Measurements from ENCODE around the gene SEPTIN2. TPM values are rescaled to one million over a fixed set of nuclear protein-coding genes. Genes with fewer than 3 reads are reported as not detected.

Gene SEPTIN2
- total RNA-seq, 4 donors from 2014 or later: 311 to 585 (median 373) TPM

DNA sequence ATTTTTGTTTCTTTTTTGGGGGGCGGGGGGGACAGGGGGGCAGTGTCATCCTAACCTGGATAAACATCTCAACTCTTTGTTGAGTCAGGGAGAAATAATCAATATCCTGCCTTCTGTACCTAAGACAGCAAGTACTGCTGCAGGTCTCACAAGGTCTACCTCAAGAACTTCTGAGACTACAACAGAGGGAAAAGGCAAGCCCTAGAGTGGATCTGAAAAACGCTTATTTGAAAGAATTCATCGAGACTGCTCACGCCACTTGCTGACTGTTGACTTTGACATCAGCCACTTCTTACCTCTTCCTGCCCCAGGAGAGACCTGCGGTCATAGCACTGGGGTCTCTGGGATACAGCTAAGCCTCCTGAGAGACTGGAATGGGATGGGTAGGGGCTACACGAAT lies 8.7 kb upstream of the SEPTIN2 start:
- TF ChIP-seq EP300 (IDR thresholded peaks at IDR 0.05) (no peak), POLR2A (IDR thresholded peaks at IDR 0.05) (no peak)
- TF ChIP-seq, protein P1, sequence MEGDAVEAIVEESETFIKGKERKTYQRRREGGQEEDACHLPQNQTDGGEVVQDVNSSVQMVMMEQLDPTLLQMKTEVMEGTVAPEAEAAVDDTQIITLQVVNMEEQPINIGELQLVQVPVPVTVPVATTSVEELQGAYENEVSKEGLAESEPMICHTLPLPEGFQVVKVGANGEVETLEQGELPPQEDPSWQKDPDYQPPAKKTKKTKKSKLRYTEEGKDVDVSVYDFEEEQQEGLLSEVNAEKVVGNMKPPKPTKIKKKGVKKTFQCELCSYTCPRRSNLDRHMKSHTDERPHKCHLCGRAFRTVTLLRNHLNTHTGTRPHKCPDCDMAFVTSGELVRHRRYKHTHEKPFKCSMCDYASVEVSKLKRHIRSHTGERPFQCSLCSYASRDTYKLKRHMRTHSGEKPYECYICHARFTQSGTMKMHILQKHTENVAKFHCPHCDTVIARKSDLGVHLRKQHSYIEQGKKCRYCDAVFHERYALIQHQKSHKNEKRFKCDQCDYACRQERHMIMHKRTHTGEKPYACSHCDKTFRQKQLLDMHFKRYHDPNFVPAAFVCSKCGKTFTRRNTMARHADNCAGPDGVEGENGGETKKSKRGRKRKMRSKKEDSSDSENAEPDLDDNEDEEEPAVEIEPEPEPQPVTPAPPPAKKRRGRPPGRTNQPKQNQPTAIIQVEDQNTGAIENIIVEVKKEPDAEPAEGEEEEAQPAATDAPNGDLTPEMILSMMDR (IDR thresholded peaks at IDR 0.05): no peak
- Histone ChIP-seq H3K4me3 (no peak overlapping the region), H3K36me3 (no peaks in the 10 kb centered on the region), H3K27me3 (no peaks in the 10 kb centered on the region), H3K4me1 (peaks cover 0 to 59% (median 19%) of the 10 kb centered on the region in 4 donors), H3K27ac (no peak overlapping the region), H3K9me3 (no peaks in the 10 kb centered on the region)
- 75 to 91% methylated on average over 6 of the region's 6 CpGs for WGBS, 2 donors
- no peak for DNase-seq (ENCODE audit: low spot score in 2 of 2)

GRCh38 chr2:241308267-241308666 lies 7.5 kb upstream of the SEPTIN2 start:
- no peak for DNase-seq (ENCODE audit: low spot score in 2 of 2)
- H3K27ac ChIP-seq: no peak overlapping the region
- no peak overlapping the region for H3K4me3 ChIP-seq
- TF ChIP-seq, protein P1 (IDR thresholded peaks at IDR 0.05): no peak
- TF ChIP-seq EP300 (IDR thresholded peaks at IDR 0.05) (no peak), POLR2A (IDR thresholded peaks at IDR 0.05) (no peak)
- H3K27me3 ChIP-seq: no peaks in the 10 kb centered on the region
- 70 to 79% methylated on average over 5 of the region's 5 CpGs for WGBS, 2 donors
- no peaks in the 10 kb centered on the region for H3K36me3 ChIP-seq
- no peaks in the 10 kb centered on the region for H3K9me3 ChIP-seq
- peaks cover 0 to 59% (median 13%) of the 10 kb centered on the region in 4 donors for H3K4me1 ChIP-seq

GRCh38 chr2:241308832-241309500 lies 6.8 kb upstream of the SEPTIN2 start:
- no peak for DNase-seq (ENCODE audit: low spot score in 2 of 2)
- no peaks in the 10 kb centered on the region for H3K36me3 ChIP-seq
- no peak overlapping the region for H3K4me3 ChIP-seq
- H3K4me1 ChIP-seq: peaks cover 0 to 60% (median 18%) of the 10 kb centered on the region in 4 donors
- WGBS, 2 donors: 85 to 89% methylated on average over 18 of the region's 18 CpGs
- H3K9me3 ChIP-seq: no peaks in the 10 kb centered on the region
- H3K27me3 ChIP-seq: no peaks in the 10 kb centered on the region
- H3K27ac ChIP-seq: no peak overlapping the region
- no peak for TF ChIP-seq POLR2A (IDR thresholded peaks at IDR 0.05)
- TF ChIP-seq, protein P1 (IDR thresholded peaks at IDR 0.05): no peak
- TF ChIP-seq EP300 (IDR thresholded peaks at IDR 0.05): no peak

GRCh38 chr2:241309684-241310117 lies 6.0 kb upstream of the SEPTIN2 start:
- Histone ChIP-seq H3K27ac (peak overlapping the region in 1 of 4 donors; percentile 2), H3K36me3 (no peaks in the 10 kb centered on the region), H3K9me3 (no peaks in the 10 kb centered on the region), H3K4me3 (no peak overlapping the region), H3K27me3 (no peaks in the 10 kb centered on the region), H3K4me1 (peaks cover 0 to 58% (median 20%) of the 10 kb centered on the region in 4 donors)
- no peak for DNase-seq (ENCODE audit: low spot score in 2 of 2)
- 59 to 76% methylated on average over 2 of the region's 2 CpGs for WGBS, 2 donors
- TF ChIP-seq, protein P1 (IDR thresholded peaks at IDR 0.05): no peak
- TF ChIP-seq POLR2A (IDR thresholded peaks at IDR 0.05) (no peak), EP300 (IDR thresholded peaks at IDR 0.05) (no peak)

GRCh38 chr2:241310917-241311566 lies 4.7 kb upstream of the SEPTIN2 start:
- no peak for DNase-seq (ENCODE audit: low spot score in 2 of 2)
- Histone ChIP-seq H3K36me3 (no peaks in the 10 kb centered on the region), H3K27me3 (no peaks in the 10 kb centered on the region), H3K27ac (no peak overlapping the region), H3K4me3 (no peak overlapping the region), H3K9me3 (no peaks in the 10 kb centered on the region), H3K4me1 (peaks cover 0 to 51% (median 20%) of the 10 kb centered on the region in 4 donors)
- TF ChIP-seq POLR2A (IDR thresholded peaks at IDR 0.05) (no peak), EP300 (IDR thresholded peaks at IDR 0.05) (no peak)
- TF ChIP-seq, protein P1 (IDR thresholded peaks at IDR 0.05): no peak
- WGBS, 2 donors: 89 to 90% methylated on average over 13 of the region's 13 CpGs
